SH-SY5Y (cell line): ENCODE results near the gene RAMP3.

Experiments used
- GATA2 ChIP-seq: IDR thresholded peaks from 2 replicates; pipeline ENCODE4 v1.6.1; 2011; ENCODE audit warnings: mild to moderate bottlenecking, low read depth, low read length
- GATA3 ChIP-seq: IDR thresholded peaks from 2 replicates; pipeline ENCODE4 v1.6.1; 2011; ENCODE audit warnings: low read depth, mild to moderate bottlenecking, low read length, moderate library complexity

DNA sequence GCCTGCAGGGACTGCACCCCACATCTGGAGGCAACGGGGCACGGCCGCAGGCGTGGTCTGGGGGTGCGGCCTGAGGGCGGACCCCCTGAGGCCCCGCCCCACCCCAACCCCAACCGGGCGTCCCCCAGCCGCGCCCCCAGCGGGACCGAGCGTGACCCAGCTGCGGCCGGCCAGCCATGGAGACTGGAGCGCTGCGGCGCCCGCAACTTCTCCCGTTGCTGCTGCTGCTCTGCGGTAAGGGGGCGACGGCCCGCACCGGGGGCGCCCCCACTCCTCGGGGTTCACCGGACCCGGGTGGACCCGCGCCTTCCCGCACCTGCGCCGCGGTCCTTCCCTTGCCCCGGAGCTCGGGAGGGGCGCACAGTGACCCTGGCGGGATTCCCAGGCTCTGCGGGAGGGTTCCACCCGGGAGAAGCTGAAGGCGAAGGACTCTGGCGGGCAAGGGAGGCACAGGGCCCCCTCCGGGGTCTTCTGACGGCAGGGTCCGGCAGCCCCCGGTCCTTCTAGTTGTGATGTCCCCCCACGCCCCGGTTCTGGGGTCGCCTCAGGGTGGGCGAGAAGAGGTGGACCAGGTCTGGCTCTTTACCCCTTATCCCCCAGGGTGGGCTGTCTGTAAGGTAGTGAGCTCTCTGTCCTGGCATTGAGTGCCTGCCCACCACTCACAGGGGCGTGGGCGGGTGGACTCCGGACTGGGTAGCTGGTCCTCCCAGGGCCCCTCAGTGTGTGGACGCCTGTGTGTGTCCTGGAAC lies at the start of gene RAMP3:
- TF ChIP-seq GATA2 (no peak), GATA3 (no peak)
